NAMALWA (cell line): ENCODE data around the gene SSH3.

Source experiments
- DNase-seq: peaks from one replicate; pipeline ENCODE4 v3.0.0-alpha.2; 2015; ENCODE audit warnings: low spot score

The SSH3 gene

GRCh38 chr11:67280341-67280787, 23.0 kb upstream of the SSH3 start:
- DNase-seq, result no peak

GRCh38 chr11:67280788-67281551, 22.4 kb upstream of the SSH3 start:
- DNase-seq, result no peak

- DNase-seq, result no peak
Observed at GRCh38 chr11:67281552-67282150, 21.7 kb upstream of the SSH3 start.

- DNase-seq, result no peak
Observed at GRCh38 chr11:67282155-67282875, 21.0 kb upstream of the SSH3 start.

GRCh38 chr11:67282876-67283371, 20.4 kb upstream of the SSH3 start:
- DNase-seq, result no peak

GRCh38 chr11:67283481-67283963, 19.8 kb upstream of the SSH3 start:
- no peak for DNase-seq

GRCh38 chr11:67284811-67285540, 18.4 kb upstream of the SSH3 start:
- DNase-seq, result no peak

- no peak for DNase-seq
Observed at GRCh38 chr11:67285541-67286498, 17.5 kb upstream of the SSH3 start.

GRCh38 chr11:67286621-67287333, 16.6 kb upstream of the SSH3 start:
- DNase-seq, result no peak

- DNase-seq, result no peak
Observed at GRCh38 chr11:67287355-67288197, 15.8 kb upstream of the SSH3 start.

- DNase-seq, result no peak
Observed at GRCh38 chr11:67288198-67288451, 15.2 kb upstream of the SSH3 start.

GRCh38 chr11:67288452-67289225, 14.7 kb upstream of the SSH3 start:
- DNase-seq, result peak; percentile 93

GRCh38 chr11:67289226-67289650, 14.1 kb upstream of the SSH3 start, which contains the start of gene ANKRD13D:
Gene ANKRD13D, plus strand, starts transcription at chr11:67289303. Its CDS starts 158 bp downstream, at chr11:67289461.
- no peak for DNase-seq

- DNase-seq, result no peak
Observed at GRCh38 chr11:67289651-67290479, 13.5 kb upstream of the SSH3 start.

GRCh38 chr11:67290801-67291200, 12.5 kb upstream of the SSH3 start:
- no peak for DNase-seq

GRCh38 chr11:67291481-67292381, 11.6 kb upstream of the SSH3 start:
- no peak for DNase-seq

- no peak for DNase-seq
Observed at GRCh38 chr11:67292671-67293070, 10.7 kb upstream of the SSH3 start.
